GM21423 (cell line): ENCODE data around the gene CRTC2.

Source experiments
- ATAC-seq: cut with Tn5 transposase; IDR thresholded peaks from one replicate; pipeline ENCODE4 v1.9.1; 2021; ENCODE audit warnings: mild to moderate bottlenecking, moderate library complexity; ENCODE audit not compliant: unreplicated experiment

The CRTC2 gene

GRCh38 chr1:153973525-153973924, 15.1 kb upstream of the CRTC2 start:
- ATAC-seq: no peak

- ATAC-seq: no peak
Measured at GRCh38 chr1:153973071-153973470, 14.7 kb upstream of the CRTC2 start.

GRCh38 chr1:153970346-153970745, 11.9 kb upstream of the CRTC2 start:
- ATAC-seq: no peak

GRCh38 chr1:153968972-153969371, 10.6 kb upstream of the CRTC2 start:
- ATAC-seq: no peak

GRCh38 chr1:153968408-153968807, 10.0 kb upstream of the CRTC2 start:
- no peak for ATAC-seq

GRCh38 chr1:153968000-153968363, 9.6 kb upstream of the CRTC2 start:
- no peak for ATAC-seq

- peak; percentile 73 for ATAC-seq
Measured at GRCh38 chr1:153967107-153967999, 8.9 kb upstream of the CRTC2 start, which contains the start of gene CREB3L4. Gene CREB3L4 (plus strand): TSS chr1:153967902. CDS start chr1:153968526, 624 bp downstream.

- no peak for ATAC-seq
Measured at GRCh38 chr1:153963850-153964331, 5.5 kb upstream of the CRTC2 start.

- ATAC-seq: peak; percentile 33
Measured at GRCh38 chr1:153963030-153963849, 4.8 kb upstream of the CRTC2 start, which contains the start of gene SLC39A1. Gene SLC39A1 (minus strand): TSS chr1:153963537. CDS start chr1:153962715, 822 bp downstream.

- ATAC-seq: no peak
Measured at GRCh38 chr1:153962088-153963029, 3.9 kb upstream of the CRTC2 start.

GRCh38 chr1:153961421-153961820, 3.0 kb upstream of the CRTC2 start:
- ATAC-seq: no peak

- ATAC-seq: no peak
Measured at GRCh38 chr1:153960206-153960605, 1.8 kb upstream of the CRTC2 start.

GRCh38 chr1:153959454-153959853, 1.0 kb upstream of the CRTC2 start:
- ATAC-seq: no peak

- ATAC-seq: no peak
Measured at GRCh38 chr1:153958961-153959260, 499 bp upstream of the CRTC2 start.

- ATAC-seq: peak; percentile 20
Measured at GRCh38 chr1:153957744-153958110, 685 bp downstream of the CRTC2 start.

GRCh38 chr1:153956997-153957715, 1.3 kb downstream of the CRTC2 start:
- no peak for ATAC-seq

- no peak for ATAC-seq
Measured at GRCh38 chr1:153954826-153955225, 3.6 kb downstream of the CRTC2 start.

- ATAC-seq: no peak
Measured at GRCh38 chr1:153953859-153954365, 4.5 kb downstream of the CRTC2 start.

- no peak for ATAC-seq
Measured at GRCh38 chr1:153951801-153952200, 6.6 kb downstream of the CRTC2 start.

GRCh38 chr1:153951183-153951582, 7.2 kb downstream of the CRTC2 start:
- no peak for ATAC-seq
